ENCODE data around the gene PCP2.

PCP2 gene

GRCh38 chr19:7620442-7621412 lies 12.8 kb downstream of the PCP2 start:
- TF ChIP-seq CTCF (IDR thresholded peaks at IDR 0.05; ENCODE audit: low read depth, low read length) = no peak
- no peak overlapping the region for H3K4me3 ChIP-seq (ENCODE audit: low read depth, low read length)

- no peak for TF ChIP-seq CTCF (IDR thresholded peaks at IDR 0.05; ENCODE audit: low read depth, low read length)
- no peak overlapping the region for H3K4me3 ChIP-seq (ENCODE audit: low read depth, low read length)
Observed at GRCh38 chr19:7619671-7620441, 13.7 kb downstream of the PCP2 start.

- no peak overlapping the region for H3K4me3 ChIP-seq (ENCODE audit: low read depth, low read length)
- no peak for TF ChIP-seq CTCF (IDR thresholded peaks at IDR 0.05; ENCODE audit: low read depth, low read length)
Observed at GRCh38 chr19:7618771-7619510, 14.6 kb downstream of the PCP2 start.

GRCh38 chr19:7618348-7618747 lies 15.2 kb downstream of the PCP2 start:
- TF ChIP-seq CTCF (IDR thresholded peaks at IDR 0.05; ENCODE audit: low read depth, low read length) = no peak
- no peak overlapping the region for H3K4me3 ChIP-seq (ENCODE audit: low read depth, low read length)

- no peak overlapping the region for H3K4me3 ChIP-seq (ENCODE audit: low read depth, low read length)
- no peak for TF ChIP-seq CTCF (IDR thresholded peaks at IDR 0.05; ENCODE audit: low read depth, low read length)
Observed at GRCh38 chr19:7617735-7618134, 15.8 kb downstream of the PCP2 start.

- no peak overlapping the region for H3K4me3 ChIP-seq (ENCODE audit: low read depth, low read length)
- no peak for TF ChIP-seq CTCF (IDR thresholded peaks at IDR 0.05; ENCODE audit: low read depth, low read length)
Observed at GRCh38 chr19:7617172-7617571, 16.3 kb downstream of the PCP2 start.
